ENCODE measurements around the gene UBB.

UBB gene

GRCh38 chr17:16417399-16417798, 36.5 kb downstream of the UBB start:
- H3K36me3 ChIP-seq, result peaks cover 13% of the 10 kb centered on the region
- peaks cover 17% of the 10 kb centered on the region for H4K20me1 ChIP-seq
- no peak for TF ChIP-seq Cebpa-rat (IDR thresholded peaks at IDR 0.05)
- no peaks in the 10 kb centered on the region for H3K27me3 ChIP-seq
- peak overlapping the region; percentile 90 for H3K27ac ChIP-seq
- H3K4me1 ChIP-seq, result peaks cover 61% of the 10 kb centered on the region
- peak overlapping the region; percentile 99 for H3K4me2 ChIP-seq
- no peak overlapping the region for H3K9ac ChIP-seq
- no peaks in the 10 kb centered on the region for H3K9me3 ChIP-seq
- peak overlapping the region; percentile 73; the same call in 1 of the 2 replicates for H3K4me3 ChIP-seq

- no peak for TF ChIP-seq Cebpa-rat (IDR thresholded peaks at IDR 0.05)
- Histone ChIP-seq H3K27ac (peak overlapping the region; percentile 90), H3K36me3 (peaks cover 20% of the 10 kb centered on the region), H4K20me1 (peaks cover 17% of the 10 kb centered on the region), H3K4me3 (0 out of 2 replicates have a peak overlapping the region, but pooled peaks have one; percentile 73), H3K27me3 (no peaks in the 10 kb centered on the region), H3K4me1 (peaks cover 61% of the 10 kb centered on the region), H3K9me3 (no peaks in the 10 kb centered on the region), H3K4me2 (peak overlapping the region; percentile 99), H3K9ac (0 out of 2 replicates have a peak overlapping the region, but pooled peaks have one; percentile 20)
Measured at GRCh38 chr17:16417896-16418684, 37.2 kb downstream of the UBB start.

GRCh38 chr17:16418685-16419068, 37.8 kb downstream of the UBB start:
- H3K4me2 ChIP-seq, result peak overlapping the region; percentile 99
- TF ChIP-seq Cebpa-rat (IDR thresholded peaks at IDR 0.05), result no peak
- no peaks in the 10 kb centered on the region for H3K27me3 ChIP-seq
- H4K20me1 ChIP-seq, result peaks cover 17% of the 10 kb centered on the region
- peaks cover 26% of the 10 kb centered on the region for H3K36me3 ChIP-seq
- no peaks in the 10 kb centered on the region for H3K9me3 ChIP-seq
- H3K4me1 ChIP-seq, result peaks cover 61% of the 10 kb centered on the region
- H3K27ac ChIP-seq, result peak overlapping the region; percentile 53; the same call in 1 of the 2 replicates
- H3K4me3 ChIP-seq, result no peak overlapping the region
- 0 out of 2 replicates have a peak overlapping the region, but pooled peaks have one; percentile 20 for H3K9ac ChIP-seq

- no peak for TF ChIP-seq Cebpa-rat (IDR thresholded peaks at IDR 0.05)
- Histone ChIP-seq H3K4me2 (peak overlapping the region; percentile 99), H3K36me3 (peaks cover 26% of the 10 kb centered on the region), H3K4me1 (peaks cover 61% of the 10 kb centered on the region), H3K27me3 (no peaks in the 10 kb centered on the region), H3K4me3 (peak overlapping the region; percentile 17; the same call in 1 of the 2 replicates), H3K9me3 (no peaks in the 10 kb centered on the region), H4K20me1 (peaks cover 17% of the 10 kb centered on the region), H3K27ac (peak overlapping the region; percentile 64), H3K9ac (no peak overlapping the region)
Measured at GRCh38 chr17:16419074-16419928, 38.4 kb downstream of the UBB start.

GRCh38 chr17:16419929-16420271, 39.0 kb downstream of the UBB start:
- Histone ChIP-seq H3K27ac (peak overlapping the region; percentile 64), H3K4me1 (peaks cover 56% of the 10 kb centered on the region), H3K9ac (no peak overlapping the region)

GRCh38 chr17:16422416-16422815, 41.5 kb downstream of the UBB start:
- H3K4me1 ChIP-seq, result peaks cover 34% of the 10 kb centered on the region
- no peak overlapping the region for H3K27ac ChIP-seq
- H4K20me1 ChIP-seq, result peaks cover 17% of the 10 kb centered on the region
- peaks cover 49% of the 10 kb centered on the region for H3K36me3 ChIP-seq
- TF ChIP-seq Cebpa-rat (IDR thresholded peaks at IDR 0.05), result no peak
- no peaks in the 10 kb centered on the region for H3K9me3 ChIP-seq
- no peak overlapping the region for H3K9ac ChIP-seq
- H3K27me3 ChIP-seq, result no peaks in the 10 kb centered on the region
- no peak overlapping the region for H3K4me2 ChIP-seq
- H3K4me3 ChIP-seq, result no peak overlapping the region

More at GRCh38 chr17:16419929-16420271, 39.0 kb downstream of the UBB start:
- Histone ChIP-seq H3K36me3 (peaks cover 26% of the 10 kb centered on the region), H3K27me3 (no peaks in the 10 kb centered on the region), H3K4me3 (peak overlapping the region; percentile 17; the same call in 1 of the 2 replicates), H3K4me2 (peak overlapping the region; percentile 99), H3K9me3 (no peaks in the 10 kb centered on the region), H4K20me1 (peaks cover 17% of the 10 kb centered on the region)
- no peak for TF ChIP-seq Cebpa-rat (IDR thresholded peaks at IDR 0.05)

GRCh38 chr17:16423226-16423872, 42.5 kb downstream of the UBB start:
- H4K20me1 ChIP-seq, result peaks cover 17% of the 10 kb centered on the region
- H3K9ac ChIP-seq, result no peak overlapping the region
- peaks cover 44% of the 10 kb centered on the region for H3K36me3 ChIP-seq
- H3K27me3 ChIP-seq, result no peaks in the 10 kb centered on the region
- TF ChIP-seq Cebpa-rat (IDR thresholded peaks at IDR 0.05), result no peak
- H3K9me3 ChIP-seq, result no peaks in the 10 kb centered on the region
- no peak overlapping the region for H3K27ac ChIP-seq
- H3K4me2 ChIP-seq, result no peak overlapping the region
- H3K4me1 ChIP-seq, result peaks cover 27% of the 10 kb centered on the region
- H3K4me3 ChIP-seq, result no peak overlapping the region

GRCh38 chr17:16425202-16425601, 44.3 kb downstream of the UBB start:
- peaks cover 5% of the 10 kb centered on the region for H4K20me1 ChIP-seq
- no peak for TF ChIP-seq Cebpa-rat (IDR thresholded peaks at IDR 0.05)
- H3K4me1 ChIP-seq, result peaks cover 16% of the 10 kb centered on the region
- no peak overlapping the region for H3K4me2 ChIP-seq
- H3K27ac ChIP-seq, result no peak overlapping the region
- H3K9ac ChIP-seq, result no peak overlapping the region
- H3K9me3 ChIP-seq, result no peaks in the 10 kb centered on the region
- no peak overlapping the region for H3K4me3 ChIP-seq
- H3K36me3 ChIP-seq, result peaks cover 50% of the 10 kb centered on the region
- H3K27me3 ChIP-seq, result no peaks in the 10 kb centered on the region

Data from BLaER1 (cell line).